Muscle of back (tissue), 13 donors: Measurements from ENCODE around the gene NPEPL1. TPM values are rescaled to one million over a fixed set of nuclear protein-coding genes. Genes with fewer than 3 reads are reported as not detected.
A peak's percentile ranks its signal among the peaks of the same experiment; 100 is the strongest.
"Not testable (repeated sequence)": the region's sequence is repeated elsewhere in the genome, so short reads cannot be mapped to it uniquely, and the experiment has no call there.

Experiments used
- DNase-seq, 3 donors: peaks; one replicate each; pipeline versions ENCODE4 v3.0.0 to v3.0.0-alpha.2; 2013
- long read RNA-seq, 9 donors: transcript quantifications; one replicate each; lab custom pipeline, GENCODE V29; 2026
- polyA plus RNA-seq, 10 donors: library from polyadenylated mRNA; unstranded; fragments of 120-200 nt; gene quantifications; one replicate each; pipeline ENCODE4 v1.2.1, GENCODE V29; 2013; ENCODE audit not compliant: insufficient read length in 10 of 10

Gene NPEPL1
- 10 to 100 TPM; 26.4 to 59.7 (median 38.4) TPM for polyA plus RNA-seq
- long read RNA-seq, donor 1, partial matches to known transcripts, result 15 of 19 reads
- long read RNA-seq, donor 1, other reads (novel, unspliced or antisense), result 0 of 19 reads
- long read RNA-seq, donor 2, partial matches to known transcripts, result 0 of 2 reads
- long read RNA-seq, donor 2, other reads (novel, unspliced or antisense), result 0 of 2 reads
- long read RNA-seq, donor 3, result 0 reads
- long read RNA-seq, donor 4, partial matches to known transcripts, result 0 of 4 reads
- long read RNA-seq, donor 4, other reads (novel, unspliced or antisense), result 0 of 4 reads
- long read RNA-seq, donor 5, transcript NPEPL1-201 (12 exons, 2,378 nt), result major isoform, 6 of 8 reads
- long read RNA-seq, donor 5, partial matches to known transcripts, result 0 of 8 reads
- long read RNA-seq, donor 5, other reads (novel, unspliced or antisense), result 0 of 8 reads
- long read RNA-seq, donor 6, partial matches to known transcripts, result 0 of 3 reads
- long read RNA-seq, donor 6, other reads (novel, unspliced or antisense), result 0 of 3 reads
- long read RNA-seq, donor 7, partial matches to known transcripts, result 0 of 4 reads
- long read RNA-seq, donor 7, other reads (novel, unspliced or antisense), result 0 of 4 reads
- long read RNA-seq, donor 8, partial matches to known transcripts, result 0 of 4 reads
- long read RNA-seq, donor 8, other reads (novel, unspliced or antisense), result 0 of 4 reads
- long read RNA-seq, donor 9, partial matches to known transcripts, result 0 of 1 reads
- long read RNA-seq, donor 9, other reads (novel, unspliced or antisense), result 0 of 1 reads

- DNase-seq, result peak; percentile 68 to 77 (median 75)
Measured at GRCh38 chr20:58692579-58693225, at the start of gene NPEPL1. NPEPL1 (plus strand) TSS chr20:58692800; CDS start chr20:58692901, 101 bp downstream.

- not testable (repeated sequence) for DNase-seq
Measured at GRCh38 chr20:58642896-58643295, 49.7 kb upstream of the NPEPL1 start.

- peak in 1 of 3 donors; percentile 81 for DNase-seq
Measured at GRCh38 chr20:58645412-58645968, 47.1 kb upstream of the NPEPL1 start.

- DNase-seq, result no peak
Measured at GRCh38 chr20:58646257-58646656, 46.3 kb upstream of the NPEPL1 start.

GRCh38 chr20:58646703-58647102, 45.9 kb upstream of the NPEPL1 start:
- DNase-seq, result no peak

- DNase-seq, result no peak
Measured at GRCh38 chr20:58647162-58647795, 45.3 kb upstream of the NPEPL1 start.

- DNase-seq, result peak in 2 of 3 donors; percentile 64 to 82
Measured at GRCh38 chr20:58647796-58648501, 44.7 kb upstream of the NPEPL1 start.

GRCh38 chr20:58648502-58648825, 44.1 kb upstream of the NPEPL1 start:
- DNase-seq, result not testable (repeated sequence)

GRCh38 chr20:58649288-58650180, 43.1 kb upstream of the NPEPL1 start:
- DNase-seq, result peak in 1 of 3 donors; percentile 73

- peak in 1 of 3 donors; percentile 70 for DNase-seq
Measured at GRCh38 chr20:58650181-58650775, 42.3 kb upstream of the NPEPL1 start.

GRCh38 chr20:58650776-58651558, 41.6 kb upstream of the NPEPL1 start, which contains the start of gene STX16:
STX16 (plus strand) TSS chr20:58651283; CDS start chr20:58652007, 724 bp downstream.
- DNase-seq, result peak; percentile 94 to 97 (median 94)

GRCh38 chr20:58651559-58651945, 41.0 kb upstream of the NPEPL1 start:
- peak; percentile 85 to 97 (median 91) for DNase-seq

GRCh38 chr20:58651946-58652605, 40.5 kb upstream of the NPEPL1 start:
- peak; percentile 74 to 94 (median 87) for DNase-seq

- peak in 1 of 3 donors; percentile 68 for DNase-seq
Measured at GRCh38 chr20:58652606-58653294, 39.9 kb upstream of the NPEPL1 start.

GRCh38 chr20:58654337-58654736, 38.3 kb upstream of the NPEPL1 start:
- DNase-seq, result peak in 1 of 3 donors; percentile 62

GRCh38 chr20:58655328-58656107, 37.1 kb upstream of the NPEPL1 start:
- peak in 1 of 3 donors; percentile 53 for DNase-seq
